Neural progenitor cell (in vitro differentiated cells): ENCODE results near the gene CCDC71. TPM values are rescaled to one million over a fixed set of nuclear protein-coding genes. Genes with fewer than 3 reads are reported as not detected.

Source experiments
- DNase-seq: peaks from one replicate; pipeline ENCODE4 v3.0.0-alpha.2; 2016; ENCODE audit warnings: low spot score
- H2AFZ ChIP-seq: fragments of 200-600 bp; sonication (generic); replicated peaks from 2 replicates; pipeline ENCODE4 v1.6.1; 2016; ENCODE audit warnings: antibody characterized with exemption
- H3F3A ChIP-seq: fragments of 200-600 bp; sonication (generic); 2 replicates; pipeline ENCODE4 v1.6.1; 2016; ENCODE audit warnings: antibody characterized with exemption, low read depth
- H3K27ac ChIP-seq: fragments of 200-600 bp; sonication (generic); 2 replicates; pipeline ENCODE4 v1.5.1; 2016; ENCODE audit warnings: mild to moderate bottlenecking
- H3K27me3 ChIP-seq: fragments of 200-600 bp; sonication (generic); 2 replicates; pipeline ENCODE4 v1.6.1; 2016; ENCODE audit warnings: mild to moderate bottlenecking, moderate library complexity
- H3K36me3 ChIP-seq: fragments of 200-600 bp; sonication (generic); 2 replicates; pipeline ENCODE4 v1.5.1; 2016
- H3K4me1 ChIP-seq: fragments of 200-600 bp; sonication (generic); 2 replicates; pipeline ENCODE4 v1.6.1; 2016; ENCODE audit warnings: mixed run types
- H3K4me2 ChIP-seq: fragments of 200-600 bp; sonication (generic); 2 replicates; pipeline ENCODE4 v1.6.1; 2016
- H3K4me3 ChIP-seq: fragments of 200-600 bp; sonication (generic); 2 replicates; pipeline ENCODE4 v1.5.1; 2016
- H3K79me2 ChIP-seq: fragments of 200-600 bp; sonication (generic); 2 replicates; pipeline ENCODE4 v1.6.1; 2016; ENCODE audit warnings: low read depth
- H3K9ac ChIP-seq: fragments of 200-600 bp; sonication (generic); 2 replicates; pipeline ENCODE4 v1.6.1; 2016
- H3K9me3 ChIP-seq: fragments of 200-600 bp; sonication (generic); 2 replicates; pipeline ENCODE4 v1.5.1; 2016; ENCODE audit warnings: low read depth
- H4K20me1 ChIP-seq: fragments of 200-600 bp; sonication (generic); 2 replicates; pipeline ENCODE4 v1.6.1; 2016; ENCODE audit warnings: low read depth
- H3K27ac Mint-ChIP-seq: 3 replicates; pipeline ENCODE4 v1.8.0; 2021; ENCODE audit warnings: mixed read lengths
- H3K27me3 Mint-ChIP-seq: 2 replicates; pipeline ENCODE4 v1.8.0; 2022; ENCODE audit warnings: low read depth, mild to moderate bottlenecking, inconsistent platforms, moderate library complexity, mixed read lengths; ENCODE audit not compliant: insufficient read depth
- H3K36me3 Mint-ChIP-seq: 3 replicates; pipeline ENCODE4 v1.8.0; 2021; ENCODE audit warnings: mixed read lengths
- H3K4me1 Mint-ChIP-seq: 3 replicates; pipeline ENCODE4 v1.8.0; 2021; ENCODE audit warnings: mixed read lengths
- H3K4me3 Mint-ChIP-seq: 3 replicates; pipeline ENCODE4 v1.8.0; 2021; ENCODE audit warnings: mild to moderate bottlenecking, moderate library complexity, mixed read lengths
- H3K9me3 Mint-ChIP-seq: 3 replicates; pipeline ENCODE4 v1.8.0; 2020; ENCODE audit warnings: mixed read lengths
- CTCF ChIP-seq: fragments of 200-600 bp; sonication (generic); IDR thresholded peaks from 2 replicates; pipeline ENCODE4 v1.5.1; 2017; ENCODE audit warnings: antibody characterized with exemption, mild to moderate bottlenecking
- EZH2 ChIP-seq: fragments of 200-600 bp; sonication (generic); IDR thresholded peaks from 2 replicates; pipeline ENCODE4 v1.6.1; 2017; ENCODE audit warnings: antibody characterized with exemption, mild to moderate bottlenecking, moderate library complexity
- EZH2phosphoT487 ChIP-seq: fragments of 200-600 bp; sonication (generic); IDR thresholded peaks from 2 replicates; pipeline ENCODE4 v1.6.1; 2017; ENCODE audit warnings: antibody characterized with exemption
- total RNA-seq: library from RNA; depleted of rRNA; stranded (reverse); fragments of >200 nt; gene quantifications from 2 replicates; pipeline ENCODE4 v1.2.3, GENCODE V29; 2015; ENCODE audit warnings: low replicate concordance

CCDC71 gene
- total RNA-seq, 1 donor from 2014 or later = 18.8 TPM

GRCh38 chr3:49166752-49167556 lies 823 bp upstream of the CCDC71 start:
- Histone ChIP-seq H3K4me1 (peaks cover 7% of the 10 kb centered on the region), H3K9me3 (no peaks in the 10 kb centered on the region), H3K36me3 (no peaks in the 10 kb centered on the region), H3K9ac (no peak overlapping the region), H3K4me2 (peak overlapping the region; percentile 99), H4K20me1 (peaks cover 32% of the 10 kb centered on the region), H3K79me2 (peaks cover 23% of the 10 kb centered on the region), H3K27me3 (peaks cover 19% of the 10 kb centered on the region), H2AFZ (peak overlapping the region; percentile 97), H3K27ac (no peak overlapping the region), H3K4me3 (peak overlapping the region; percentile 96), H3F3A (peaks cover 3% of the 10 kb centered on the region)
- peak overlapping the region; percentile 93 for H3K4me3 Mint-ChIP-seq
- H3K27me3 Mint-ChIP-seq = peaks cover 14% of the 10 kb centered on the region
- H3K27ac Mint-ChIP-seq = no peak overlapping the region
- peaks cover 7% of the 10 kb centered on the region for H3K36me3 Mint-ChIP-seq
- H3K9me3 Mint-ChIP-seq = no peaks in the 10 kb centered on the region
- DNase-seq = no peak
- TF ChIP-seq CTCF = no peak
- TF ChIP-seq EZH2 = no peak
- no peak for TF ChIP-seq EZH2phosphoT487
- peaks cover 32% of the 10 kb centered on the region for H3K4me1 Mint-ChIP-seq

GRCh38 chr3:49164983-49165720 lies 979 bp downstream of the CCDC71 start:
- peaks cover 41% of the 10 kb centered on the region for H4K20me1 ChIP-seq
- no peaks in the 10 kb centered on the region for H3K36me3 ChIP-seq
- Mint-ChIP-seq H3K36me3 (peaks cover 7% of the 10 kb centered on the region), H3K4me3 (peak overlapping the region; percentile 95), H3K27me3 (peaks cover 12% of the 10 kb centered on the region), H3K27ac (peak overlapping the region; percentile 50), H3K4me1 (peaks cover 21% of the 10 kb centered on the region), H3K9me3 (no peaks in the 10 kb centered on the region)
- peaks cover 7% of the 10 kb centered on the region for H3K4me1 ChIP-seq
- peak overlapping the region; percentile 99 for H3K4me2 ChIP-seq
- H3K27me3 ChIP-seq = peaks cover 19% of the 10 kb centered on the region
- H3K79me2 ChIP-seq = peaks cover 18% of the 10 kb centered on the region
- TF ChIP-seq EZH2phosphoT487 (no peak), CTCF (no peak), EZH2 (no peak)
- no peak for DNase-seq
- peak overlapping the region; percentile 96 for H3K4me3 ChIP-seq
- no peak overlapping the region for H2AFZ ChIP-seq
- H3K9me3 ChIP-seq = no peaks in the 10 kb centered on the region
- peaks cover 3% of the 10 kb centered on the region for H3F3A ChIP-seq
- H3K9ac ChIP-seq = peak overlapping the region; percentile 79
- no peak overlapping the region for H3K27ac ChIP-seq

- H3K4me3 ChIP-seq = no peak overlapping the region
- H3K9me3 ChIP-seq = no peaks in the 10 kb centered on the region
- H2AFZ ChIP-seq = no peak overlapping the region
- Mint-ChIP-seq H3K4me3 (no peak overlapping the region), H3K27ac (no peak overlapping the region), H3K4me1 (peaks cover 18% of the 10 kb centered on the region), H3K9me3 (no peaks in the 10 kb centered on the region), H3K36me3 (peaks cover 7% of the 10 kb centered on the region), H3K27me3 (peaks cover 13% of the 10 kb centered on the region)
- H3K79me2 ChIP-seq = peaks cover 18% of the 10 kb centered on the region
- H3K4me1 ChIP-seq = peaks cover 7% of the 10 kb centered on the region
- no peak for DNase-seq
- peaks cover 15% of the 10 kb centered on the region for H3K27me3 ChIP-seq
- H3F3A ChIP-seq = peaks cover 4% of the 10 kb centered on the region
- no peaks in the 10 kb centered on the region for H3K36me3 ChIP-seq
- H3K9ac ChIP-seq = no peak overlapping the region
- H4K20me1 ChIP-seq = peaks cover 45% of the 10 kb centered on the region
- H3K27ac ChIP-seq = no peak overlapping the region
- no peak overlapping the region for H3K4me2 ChIP-seq
- TF ChIP-seq CTCF (no peak), EZH2 (no peak), EZH2phosphoT487 (no peak)
Measured at GRCh38 chr3:49163609-49164008, 2.5 kb downstream of the CCDC71 start.
